ENCODE measurements around the gene OBP2A.

DNA sequence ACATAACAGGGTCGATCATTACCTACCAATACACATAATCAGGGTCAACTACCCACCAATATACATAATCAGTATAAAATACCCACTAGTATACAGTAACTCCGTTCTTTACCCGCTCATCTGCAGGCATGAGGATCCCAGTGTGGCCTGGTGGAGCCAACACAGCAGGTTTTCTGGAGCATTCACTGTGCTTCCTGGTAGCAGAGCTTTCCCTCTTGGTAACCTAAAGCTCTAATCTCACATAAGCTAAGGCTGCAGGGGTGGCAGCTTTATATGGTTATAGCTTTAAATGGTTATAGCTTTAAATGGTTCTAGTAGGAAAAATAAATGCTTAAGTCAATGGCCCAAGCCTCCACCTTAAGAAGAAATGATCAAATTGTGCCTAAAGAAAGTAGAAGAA, 12.8 kb upstream of the OBP2A start:
- no peak for TF ChIP-seq EZH2phosphoT487 (IDR thresholded peaks at IDR 0.05; ENCODE audit: borderline replicate concordance, low read depth, low read length)
- TF ChIP-seq, protein P1, sequence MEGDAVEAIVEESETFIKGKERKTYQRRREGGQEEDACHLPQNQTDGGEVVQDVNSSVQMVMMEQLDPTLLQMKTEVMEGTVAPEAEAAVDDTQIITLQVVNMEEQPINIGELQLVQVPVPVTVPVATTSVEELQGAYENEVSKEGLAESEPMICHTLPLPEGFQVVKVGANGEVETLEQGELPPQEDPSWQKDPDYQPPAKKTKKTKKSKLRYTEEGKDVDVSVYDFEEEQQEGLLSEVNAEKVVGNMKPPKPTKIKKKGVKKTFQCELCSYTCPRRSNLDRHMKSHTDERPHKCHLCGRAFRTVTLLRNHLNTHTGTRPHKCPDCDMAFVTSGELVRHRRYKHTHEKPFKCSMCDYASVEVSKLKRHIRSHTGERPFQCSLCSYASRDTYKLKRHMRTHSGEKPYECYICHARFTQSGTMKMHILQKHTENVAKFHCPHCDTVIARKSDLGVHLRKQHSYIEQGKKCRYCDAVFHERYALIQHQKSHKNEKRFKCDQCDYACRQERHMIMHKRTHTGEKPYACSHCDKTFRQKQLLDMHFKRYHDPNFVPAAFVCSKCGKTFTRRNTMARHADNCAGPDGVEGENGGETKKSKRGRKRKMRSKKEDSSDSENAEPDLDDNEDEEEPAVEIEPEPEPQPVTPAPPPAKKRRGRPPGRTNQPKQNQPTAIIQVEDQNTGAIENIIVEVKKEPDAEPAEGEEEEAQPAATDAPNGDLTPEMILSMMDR (conservative IDR thresholded peaks at IDR 0.05; ENCODE audit: low read length), result no peak
